HG03521 (cell line): ENCODE measurements around the gene CXCL9.
"Not testable (repeated sequence)": the region's sequence is repeated elsewhere in the genome, so short reads cannot be mapped to it uniquely, and the experiment has no call there.

Source experiments
- ATAC-seq: cut with Tn5 transposase; IDR thresholded peaks from one replicate; pipeline ENCODE4 v1.9.1; 2021; ENCODE audit warnings: mild to moderate bottlenecking, moderate library complexity; ENCODE audit not compliant: unreplicated experiment

Gene CXCL9

GRCh38 chr4:76013540-76013939 lies 6.2 kb upstream of the CXCL9 start:
- ATAC-seq, result no peak

DNA sequence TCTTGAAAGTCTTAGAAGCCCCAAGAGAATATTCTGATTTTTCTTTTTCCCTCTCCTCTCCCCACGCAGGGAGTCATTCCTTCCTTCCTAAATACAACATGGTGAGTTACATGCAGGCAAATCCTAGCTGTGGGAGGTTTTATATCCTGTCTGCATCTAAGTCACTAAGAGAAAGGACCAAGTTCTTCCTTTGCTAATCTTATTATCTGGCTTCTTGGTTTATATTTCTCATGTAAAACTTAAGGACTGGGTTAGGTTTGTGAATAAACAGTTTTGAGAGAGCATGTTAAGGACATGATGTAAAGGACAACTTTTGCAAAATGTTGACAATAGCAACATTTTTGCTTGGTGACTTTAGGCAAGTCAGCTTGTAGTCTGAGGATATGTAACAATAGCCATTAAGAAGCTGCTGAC lies 5.1 kb upstream of the CXCL9 start:
- ATAC-seq, result no peak

DNA sequence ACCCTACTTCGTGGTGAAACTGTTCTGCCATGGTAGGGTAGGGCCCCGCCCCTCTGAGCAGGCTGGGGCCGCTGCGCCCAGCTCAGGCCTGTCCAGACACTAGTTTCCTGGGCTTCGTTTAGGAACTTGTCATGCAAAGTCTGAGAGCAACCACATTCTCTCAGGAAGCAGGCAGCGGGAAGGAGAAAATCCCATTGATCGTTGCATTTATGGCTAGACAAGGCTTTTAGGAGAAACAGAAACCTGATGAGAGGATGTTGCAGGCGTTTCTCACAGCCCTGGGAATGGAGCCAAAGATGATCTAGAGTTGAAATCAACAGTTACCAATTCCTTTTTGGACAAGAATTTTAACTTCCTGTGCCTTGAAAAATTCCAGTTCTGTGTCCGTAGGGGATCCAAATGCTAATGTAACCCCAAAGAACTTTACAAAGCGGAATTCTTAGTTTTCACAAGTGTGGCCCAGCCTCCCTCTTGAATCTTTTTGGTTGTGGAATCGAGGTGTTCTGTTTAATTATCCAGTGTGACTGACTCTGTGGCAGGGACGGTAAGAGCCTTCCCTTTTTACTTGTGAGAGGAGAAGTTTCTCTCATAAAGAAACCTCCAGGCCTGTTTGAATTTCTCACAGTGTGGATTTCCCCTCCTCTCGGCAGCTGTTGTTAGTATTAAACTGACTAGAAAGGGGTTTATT lies 4.5 kb upstream of the CXCL9 start:
- peak; percentile 49 for ATAC-seq

DNA sequence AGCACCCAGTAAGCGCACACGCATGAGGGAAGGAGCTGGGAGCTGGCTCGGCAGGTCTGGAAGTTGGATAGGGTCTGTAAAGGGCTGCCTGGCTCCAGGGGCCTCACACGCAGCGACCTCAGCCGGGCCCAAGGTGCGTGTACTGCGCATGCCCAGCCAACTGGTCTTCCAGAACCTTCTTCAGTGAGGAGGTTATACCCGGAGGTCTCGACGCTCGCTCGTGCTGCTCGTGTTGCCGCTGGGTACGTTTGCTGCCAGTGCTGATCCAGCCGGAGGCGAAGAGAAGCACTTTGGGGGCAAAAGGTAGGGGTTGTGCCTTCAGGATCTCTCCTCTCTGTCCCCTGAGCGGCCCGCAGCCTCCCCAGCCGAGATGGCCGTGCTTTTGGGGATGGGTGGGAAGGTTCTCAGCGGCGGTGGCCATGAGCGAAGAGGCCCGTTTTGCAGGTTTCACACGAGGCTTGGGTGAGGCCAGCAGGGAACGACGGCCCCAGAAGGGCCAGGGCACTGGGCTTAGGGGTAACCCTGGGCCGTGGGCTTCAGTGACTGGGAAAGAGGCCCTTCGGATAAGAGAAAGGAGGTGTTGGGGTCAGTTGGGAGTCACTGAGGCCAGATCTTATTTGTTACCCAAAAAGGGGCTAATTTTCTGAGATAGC lies 3.8 kb upstream of the CXCL9 start:
- ATAC-seq, result no peak

DNA sequence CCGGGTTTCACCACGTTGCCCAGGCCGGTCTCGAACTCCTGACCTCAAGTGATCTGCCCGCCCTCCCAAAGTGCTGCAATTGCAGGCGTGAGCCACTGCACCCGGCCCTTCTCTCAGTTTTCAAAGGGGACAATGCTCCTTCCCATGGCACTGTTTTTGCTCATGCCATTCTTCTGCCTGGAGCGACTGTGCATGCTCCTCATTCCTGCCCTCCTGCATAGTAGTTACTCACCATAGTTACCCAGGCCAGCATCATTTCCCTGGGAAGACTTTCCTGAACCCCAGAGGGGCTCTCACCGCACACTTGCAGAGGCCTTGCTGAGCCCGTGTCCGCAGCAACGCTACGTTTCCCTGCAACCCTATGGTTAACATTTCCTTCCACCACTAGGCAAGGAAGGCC lies 3.3 kb upstream of the CXCL9 start:
- ATAC-seq, result no peak

GRCh38 chr4:76009311-76009710 lies 2.0 kb upstream of the CXCL9 start:
- ATAC-seq, result no peak

DNA sequence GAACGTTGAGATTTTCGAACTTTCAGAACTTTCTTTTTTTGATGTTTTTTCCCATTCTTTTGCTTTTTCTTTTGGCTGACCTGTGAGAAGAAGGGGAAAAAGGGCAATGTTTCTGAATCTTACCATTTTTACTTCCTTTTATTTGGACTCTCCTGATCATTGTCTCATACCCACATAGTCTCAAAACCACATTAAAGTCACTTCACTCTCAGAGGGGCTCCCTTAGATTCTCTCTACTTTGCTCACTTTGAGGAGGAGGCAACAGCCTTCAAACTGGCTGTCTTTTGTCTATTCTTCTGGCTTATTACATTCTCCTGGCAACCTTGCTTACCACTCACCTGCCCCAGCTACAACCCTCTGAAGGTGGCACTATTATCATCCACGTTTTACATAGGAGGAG lies 3.7 kb downstream of the CXCL9 start:
- no peak for ATAC-seq

DNA sequence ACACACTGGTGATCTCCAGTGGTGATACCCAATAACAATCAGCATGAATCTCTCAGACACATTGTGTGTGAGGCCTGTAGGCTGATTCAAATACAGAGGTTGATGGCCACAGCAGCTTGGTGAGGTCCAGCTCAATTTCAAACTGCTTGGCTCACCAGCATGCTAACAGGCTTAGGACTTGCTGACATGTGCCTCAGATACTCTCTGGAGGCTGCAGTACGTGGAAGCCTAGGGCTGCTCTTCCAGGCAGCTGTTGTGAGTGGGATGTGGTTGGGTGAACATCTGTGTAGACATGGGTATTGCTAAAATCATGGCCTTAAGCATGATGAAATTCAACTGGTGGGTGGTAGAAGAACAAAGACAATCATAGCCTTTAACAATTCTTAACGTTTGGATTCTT lies 4.3 kb downstream of the CXCL9 start:
- ATAC-seq, result no peak

GRCh38 chr4:76002176-76002575 lies 5.1 kb downstream of the CXCL9 start:
- ATAC-seq, result no peak

DNA sequence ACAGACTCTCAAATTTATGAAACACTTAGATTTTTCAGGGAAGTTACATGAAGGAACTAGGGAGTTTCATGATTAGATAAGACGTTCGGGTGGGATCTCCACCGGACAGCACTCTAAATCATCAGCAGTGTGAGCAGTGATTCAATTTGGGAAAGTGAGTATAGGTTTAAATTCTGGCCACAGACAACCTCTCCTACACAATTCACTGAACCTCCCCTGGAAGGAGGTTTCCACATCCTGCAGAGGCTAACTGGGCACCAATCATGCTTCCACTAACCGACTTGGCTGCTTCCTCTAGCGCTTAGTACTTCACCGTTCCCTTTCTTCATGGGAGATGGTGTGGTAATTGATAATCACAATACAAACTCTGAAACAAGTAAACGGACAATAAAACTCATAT lies 5.6 kb downstream of the CXCL9 start:
- ATAC-seq, result no peak

GRCh38 chr4:76000279-76000678 lies 7.0 kb downstream of the CXCL9 start:
- no peak for ATAC-seq

GRCh38 chr4:75998525-75999147 lies 8.7 kb downstream of the CXCL9 start:
- ATAC-seq, result not testable (repeated sequence)

DNA sequence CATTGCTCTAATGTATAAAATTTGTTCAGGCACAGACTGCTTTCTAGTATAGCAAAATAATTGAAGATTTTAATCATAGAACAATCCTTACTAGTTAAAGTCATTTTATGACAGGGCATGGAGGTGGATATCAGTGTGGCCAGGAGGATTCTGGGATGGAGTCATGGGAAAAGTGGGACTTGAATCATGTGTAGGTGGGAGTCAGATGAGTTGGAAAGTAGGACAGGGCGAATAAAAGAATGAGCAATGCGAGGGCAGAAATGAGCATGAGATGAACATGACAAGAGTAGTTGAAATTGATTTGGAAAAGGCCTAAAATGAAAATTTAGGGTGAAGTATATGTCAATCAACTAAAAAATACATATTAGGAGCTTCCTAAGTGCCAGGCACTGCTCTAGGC lies 9.4 kb downstream of the CXCL9 start:
- ATAC-seq, result no peak

DNA sequence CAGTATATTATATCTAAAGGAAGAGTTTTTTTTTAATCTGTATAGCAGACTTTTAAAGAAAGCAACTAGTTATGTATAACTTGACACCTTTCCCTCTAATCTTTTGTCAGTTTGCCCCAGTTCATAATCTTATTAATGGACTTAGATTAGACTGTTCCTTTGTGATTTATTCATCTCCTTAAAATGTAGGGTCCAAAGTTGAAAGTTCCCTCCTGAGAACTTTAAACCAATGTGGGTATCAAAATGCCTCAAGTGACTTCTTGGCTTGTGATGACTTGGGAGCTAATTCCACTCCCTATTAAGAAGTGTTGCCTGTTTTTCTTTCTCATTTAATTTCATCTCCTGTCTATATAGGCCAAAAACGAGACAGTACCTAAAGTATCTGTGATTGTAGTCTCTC lies 10.2 kb downstream of the CXCL9 start:
- ATAC-seq, result no peak

- ATAC-seq, result no peak
These were observed 11.6 kb downstream of the CXCL9 start for GRCh38 chr4:75995727-75996126.

GRCh38 chr4:75992462-75992861 lies 14.8 kb downstream of the CXCL9 start:
- ATAC-seq, result no peak

DNA sequence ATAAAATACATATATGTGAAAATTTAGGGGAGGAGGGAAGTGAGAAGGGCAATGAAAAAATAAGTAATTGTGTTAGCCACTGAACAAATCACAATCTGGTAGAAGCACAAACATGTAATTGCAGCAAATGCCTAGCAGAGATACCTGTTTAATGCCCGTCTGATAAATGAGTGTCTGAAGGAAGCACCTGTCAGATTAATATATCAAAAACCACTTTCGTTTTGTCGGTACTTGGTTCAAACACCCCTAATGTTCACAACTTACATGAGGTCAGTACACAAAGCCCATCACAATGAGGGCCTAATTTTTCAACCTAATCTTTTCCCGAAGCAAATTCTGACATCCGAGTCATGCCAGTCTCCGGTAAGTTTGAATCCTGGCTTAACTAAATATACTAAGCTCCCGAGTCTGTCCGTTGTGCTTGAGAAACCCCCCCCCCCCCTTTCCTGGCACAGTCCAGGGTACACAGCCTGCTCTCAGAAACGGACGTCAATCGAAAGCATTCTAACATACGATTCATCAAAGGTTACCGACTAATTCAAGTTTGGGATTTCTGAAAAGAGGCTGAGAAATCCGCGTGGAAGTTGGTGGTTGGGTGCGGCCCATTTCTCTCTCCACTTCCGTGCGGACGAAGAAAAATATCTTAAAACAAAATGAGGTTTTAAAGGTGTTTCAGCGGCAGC lies 17.3 kb downstream of the CXCL9 start:
- ATAC-seq, result no peak

- no peak for ATAC-seq
These were observed 22.2 kb downstream of the CXCL9 start for GRCh38 chr4:75985116-75985515.

GRCh38 chr4:75980576-75980975 lies 26.7 kb downstream of the CXCL9 start:
- ATAC-seq, result no peak

- no peak for ATAC-seq
These were observed 31.1 kb downstream of the CXCL9 start for GRCh38 chr4:75976177-75976576.

GRCh38 chr4:75973766-75974165 lies 33.5 kb downstream of the CXCL9 start:
- no peak for ATAC-seq

- ATAC-seq, result no peak
These were observed 39.2 kb downstream of the CXCL9 start for GRCh38 chr4:75968084-75968483.
